ENCODE measurements around the gene KBTBD2. TPM values are rescaled to one million over a fixed set of nuclear protein-coding genes. Genes with fewer than 3 reads are reported as not detected.
"Not testable (repeated sequence)": the region's sequence is repeated elsewhere in the genome, so short reads cannot be mapped to it uniquely, and the experiment has no call there.

KBTBD2 gene
- total RNA-seq, 1 experiment from 2014 or later, result 29.6 TPM

DNA sequence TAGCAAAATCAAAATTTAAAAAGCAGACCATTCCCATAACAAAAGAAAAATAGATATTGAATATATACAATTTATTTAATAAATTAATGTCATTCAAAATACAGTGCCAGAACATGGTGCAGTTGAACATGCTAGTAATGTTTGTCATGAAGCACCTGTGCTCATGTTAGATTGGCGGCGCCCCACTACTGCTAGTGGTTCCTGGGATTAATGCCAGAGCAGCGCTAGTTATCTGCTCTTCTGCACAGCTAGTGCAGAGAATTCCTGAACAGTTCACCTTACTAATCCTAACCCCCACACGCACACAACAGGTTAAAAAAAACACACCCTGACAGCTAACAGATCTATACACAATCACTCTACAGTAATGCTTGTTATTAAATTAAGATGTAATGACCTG lies 23.4 kb downstream of the KBTBD2 start:
- in situ Hi-C loops (cut with HindIII; ENCODE audit: low pct_unique_long_range_greater_than_20kb, low sequenced_read_pairs), result no loop called here
- DNase-seq (ENCODE audit: low read depth), result no peak

- in situ Hi-C loops (cut with HindIII; ENCODE audit: low pct_unique_long_range_greater_than_20kb, low sequenced_read_pairs), result no loop called here
- DNase-seq (ENCODE audit: low read depth), result no peak
Measured at GRCh38 chr7:32865448-32866030, 26.0 kb downstream of the KBTBD2 start.

DNA sequence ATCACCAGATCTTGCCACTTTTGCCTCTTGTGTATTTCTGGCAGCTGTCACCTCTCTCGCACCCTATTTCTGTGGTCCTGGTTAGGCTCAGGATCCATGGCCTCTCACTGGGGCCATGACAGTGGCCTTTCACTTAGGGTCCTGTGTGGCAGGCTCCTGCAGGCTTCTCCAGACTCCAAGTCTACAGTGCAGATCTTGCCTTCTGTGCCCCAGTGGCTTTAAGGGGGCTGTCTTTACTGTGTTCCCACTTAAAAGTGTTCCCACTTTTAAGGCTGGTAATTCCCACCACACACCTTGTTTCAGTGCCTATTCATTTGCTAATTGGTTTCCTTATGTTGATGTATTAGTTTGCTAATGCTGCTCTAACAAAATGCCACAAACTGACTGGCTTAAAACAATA lies 27.7 kb downstream of the KBTBD2 start:
- in situ Hi-C loops (cut with HindIII; ENCODE audit: low pct_unique_long_range_greater_than_20kb, low sequenced_read_pairs), result not testable (repeated sequence)

GRCh38 chr7:32860090-32860489 lies 31.5 kb downstream of the KBTBD2 start:
- DNase-seq (ENCODE audit: low read depth), result no peak
- in situ Hi-C loops (cut with HindIII; ENCODE audit: low pct_unique_long_range_greater_than_20kb, low sequenced_read_pairs), result no loop called here

More for the DNA sequence above, 27.7 kb downstream of the KBTBD2 start:
- not testable (repeated sequence) for DNase-seq (ENCODE audit: low read depth)

- DNase-seq (ENCODE audit: low read depth), result no peak
- in situ Hi-C loops (cut with HindIII; ENCODE audit: low pct_unique_long_range_greater_than_20kb, low sequenced_read_pairs), result no loop called here
Measured at GRCh38 chr7:32858648-32859047, 32.9 kb downstream of the KBTBD2 start.

DNA sequence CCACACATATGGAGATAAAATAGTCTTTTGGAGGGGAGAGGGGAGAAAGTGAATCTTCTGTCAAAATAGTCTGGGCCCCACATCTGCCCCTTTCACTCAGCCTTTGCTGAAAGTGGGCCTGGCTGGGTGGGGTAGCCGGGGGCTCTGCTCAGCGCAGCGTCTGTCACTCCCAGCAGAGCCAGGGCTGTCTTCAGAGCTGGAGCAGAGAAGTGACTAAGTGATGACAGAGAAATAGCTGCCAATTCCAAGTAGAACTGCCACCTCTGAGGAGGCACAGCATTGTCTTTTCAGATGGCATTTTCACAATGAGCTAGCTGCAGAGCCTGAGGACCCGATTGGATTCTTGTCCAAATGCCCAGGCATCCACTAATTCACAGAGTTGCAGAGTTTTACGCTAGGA lies 34.5 kb downstream of the KBTBD2 start:
- in situ Hi-C loops (cut with HindIII; ENCODE audit: low pct_unique_long_range_greater_than_20kb, low sequenced_read_pairs); DNase-seq (ENCODE audit: low read depth): not testable (repeated sequence)

GRCh38 chr7:32855837-32856775 lies 35.5 kb downstream of the KBTBD2 start:
- in situ Hi-C loops (cut with HindIII; ENCODE audit: low pct_unique_long_range_greater_than_20kb, low sequenced_read_pairs); DNase-seq (ENCODE audit: low read depth): not testable (repeated sequence)

DNA sequence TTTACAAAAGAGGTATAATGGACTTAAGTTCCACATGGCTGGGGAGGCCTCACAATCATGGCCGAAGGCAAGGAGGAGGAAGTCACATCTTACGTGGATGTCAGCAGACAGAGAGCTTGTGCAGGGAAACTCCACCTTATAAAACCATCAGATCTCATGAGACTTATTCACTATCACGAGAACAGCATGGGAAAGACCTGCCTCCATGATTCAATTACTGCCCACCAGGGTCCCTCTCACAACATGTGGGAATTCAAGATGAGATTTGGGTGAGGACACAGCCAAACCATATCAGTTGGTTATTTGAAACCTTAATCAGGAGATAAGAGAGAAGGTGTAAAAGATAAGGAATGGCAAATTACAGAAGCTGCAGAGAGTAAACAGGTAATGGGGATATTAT lies 40.9 kb downstream of the KBTBD2 start:
- DNase-seq (ENCODE audit: low read depth); in situ Hi-C loops (cut with HindIII; ENCODE audit: low pct_unique_long_range_greater_than_20kb, low sequenced_read_pairs): not testable (repeated sequence)

- DNase-seq (ENCODE audit: low read depth); in situ Hi-C loops (cut with HindIII; ENCODE audit: low pct_unique_long_range_greater_than_20kb, low sequenced_read_pairs): not testable (repeated sequence)
Measured at GRCh38 chr7:32848655-32849054, 42.9 kb downstream of the KBTBD2 start.

DNA sequence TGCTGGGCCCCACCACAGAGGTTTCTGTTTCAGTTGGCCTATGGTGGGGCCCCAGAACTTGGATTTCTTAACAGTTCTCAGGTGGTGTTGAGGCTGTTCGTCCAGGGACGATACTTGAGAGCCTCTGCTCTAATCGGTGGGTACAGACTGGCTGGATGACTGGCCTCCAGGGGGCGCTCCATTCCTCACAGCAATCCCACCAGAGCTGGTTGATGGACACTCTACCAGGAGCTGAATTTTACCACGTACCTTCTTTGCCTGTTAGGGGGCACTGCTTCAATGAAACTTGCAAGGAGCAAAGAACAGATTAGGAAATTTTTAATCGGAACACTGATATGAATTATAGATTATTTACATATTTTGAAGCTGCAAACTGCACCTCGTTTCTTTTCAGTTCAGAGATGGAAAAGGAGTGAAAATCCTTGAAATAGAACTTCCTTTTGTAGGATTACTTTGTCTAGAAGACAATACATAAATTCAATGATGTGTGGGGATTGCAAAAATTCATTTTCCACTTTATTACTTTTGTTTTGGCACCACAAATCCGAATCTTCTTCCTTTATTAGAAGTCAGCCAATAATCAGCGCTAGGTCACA lies 44.8 kb downstream of the KBTBD2 start:
- DNase-seq (ENCODE audit: low read depth), result peak; percentile 62
- in situ Hi-C loops (cut with HindIII; ENCODE audit: low pct_unique_long_range_greater_than_20kb, low sequenced_read_pairs), result no loop called here

DNA sequence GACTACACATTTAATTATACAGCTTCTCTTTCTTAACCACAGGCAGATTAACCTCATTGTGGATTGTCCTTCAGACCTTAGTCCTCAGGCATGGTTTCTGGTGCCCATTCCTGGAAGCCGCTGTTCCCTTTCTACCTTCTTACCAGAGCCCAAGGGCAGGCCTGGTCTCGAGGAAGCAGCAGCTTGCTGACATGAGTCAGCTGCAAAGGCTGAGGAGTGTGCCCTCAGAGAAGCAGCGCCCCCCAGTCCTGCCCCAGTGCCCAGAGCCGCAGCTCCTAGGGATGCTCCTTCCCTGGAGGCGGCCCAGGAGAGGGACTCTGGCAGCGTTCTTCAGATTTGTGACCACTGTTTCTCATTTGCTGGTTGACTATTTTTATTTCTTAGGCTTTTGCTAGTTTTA lies 46.8 kb downstream of the KBTBD2 start:
- DNase-seq (ENCODE audit: low read depth); in situ Hi-C loops (cut with HindIII; ENCODE audit: low pct_unique_long_range_greater_than_20kb, low sequenced_read_pairs): not testable (repeated sequence)

DNA sequence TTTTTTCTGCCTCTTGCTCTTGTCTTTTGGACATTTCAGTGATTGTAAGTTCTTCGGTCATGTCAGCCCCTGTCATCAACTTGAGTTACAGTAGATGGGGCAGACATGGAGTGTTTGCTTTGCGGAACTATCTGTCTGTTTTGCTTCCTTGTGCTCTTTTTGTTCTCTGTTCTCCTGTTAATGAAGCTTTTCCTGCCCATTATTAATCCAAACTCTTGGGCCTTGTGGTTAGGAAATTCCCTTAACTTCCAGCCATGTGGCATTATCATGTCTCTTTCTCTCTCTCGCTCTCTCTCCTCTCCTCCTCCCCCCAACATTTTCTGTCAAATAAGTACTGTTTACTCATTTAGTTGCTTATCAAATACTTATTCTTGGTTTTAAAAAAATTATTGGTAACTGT lies 47.8 kb downstream of the KBTBD2 start:
- in situ Hi-C loops (cut with HindIII; ENCODE audit: low pct_unique_long_range_greater_than_20kb, low sequenced_read_pairs), result not testable (repeated sequence)

DNA sequence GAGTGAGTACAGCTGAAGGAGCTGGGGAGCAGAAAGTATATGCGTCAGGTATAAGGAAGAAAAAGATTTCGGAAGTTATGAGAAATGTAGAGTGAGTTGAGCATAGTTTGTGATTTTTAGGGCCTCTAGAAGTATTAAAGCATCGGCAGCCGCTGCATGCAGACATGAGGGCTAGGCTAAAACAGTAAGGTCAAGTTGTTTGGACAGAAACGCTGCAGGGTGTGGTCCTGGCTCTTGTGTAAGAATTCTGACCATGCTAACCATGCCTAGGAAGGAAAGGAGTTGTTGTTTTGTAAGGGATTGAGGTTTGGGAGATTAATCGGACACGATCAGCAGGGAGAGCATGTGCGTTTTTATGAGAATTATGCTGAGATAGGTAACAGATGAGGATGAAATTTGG lies 51.7 kb downstream of the KBTBD2 start:
- in situ Hi-C loops (cut with HindIII; ENCODE audit: low pct_unique_long_range_greater_than_20kb, low sequenced_read_pairs); DNase-seq (ENCODE audit: low read depth): not testable (repeated sequence)

More for the DNA sequence above, 47.8 kb downstream of the KBTBD2 start:
- DNase-seq (ENCODE audit: low read depth), result not testable (repeated sequence)

DNA sequence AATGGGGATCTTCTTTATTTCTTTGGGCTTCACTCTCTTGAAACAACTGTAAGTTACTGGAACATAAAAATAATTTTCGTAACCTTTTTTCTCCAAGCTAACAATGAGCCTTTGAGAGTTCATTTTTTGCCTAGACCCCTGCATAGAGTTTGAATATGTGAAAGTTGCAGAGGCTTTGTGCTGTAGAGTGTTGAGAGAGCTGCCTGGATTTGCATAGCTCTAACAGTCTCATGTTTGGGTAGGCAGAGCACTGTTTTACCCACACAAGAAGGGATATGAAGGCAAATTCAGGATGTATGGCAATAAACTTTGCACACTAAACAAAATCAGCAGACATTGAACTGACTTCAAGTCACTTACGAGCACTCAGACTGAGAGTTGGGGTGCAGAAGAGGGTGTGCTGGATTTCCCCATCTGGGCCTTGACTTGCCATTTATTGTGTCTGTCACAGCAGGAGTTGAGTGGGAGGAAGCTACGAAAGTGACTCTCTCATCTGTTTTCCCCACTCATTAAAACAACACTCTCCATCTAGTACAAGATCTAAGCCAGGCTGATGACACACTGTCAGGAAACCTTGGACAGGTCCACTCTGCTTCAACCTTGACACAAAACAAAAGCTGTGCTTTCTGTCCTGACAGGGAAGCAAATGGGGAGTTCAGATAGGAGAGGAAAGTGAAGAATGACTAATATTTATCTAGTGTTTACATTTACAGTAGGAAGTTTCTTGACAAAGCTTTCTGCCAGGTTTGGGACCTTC lies 62.4 kb downstream of the KBTBD2 start:
- DNase-seq (ENCODE audit: low read depth); in situ Hi-C loops (cut with HindIII; ENCODE audit: low pct_unique_long_range_greater_than_20kb, low sequenced_read_pairs): not testable (repeated sequence)

Other genes starting within 250 kb of the KBTBD2 start
- 298 and 315 TPM in 2 replicates for gene FKBP9, start 65.7 kb upstream of the KBTBD2 start, total RNA-seq (2014; rRNA removed; shearing (Covaris generic); ENCODE audit: low replicate concordance)
- gene NT5C3A, start 171.0 kb upstream of the KBTBD2 start, total RNA-seq (2014; rRNA removed; shearing (Covaris generic); ENCODE audit: low replicate concordance), result 36.6 and 128 TPM in 2 replicates
- 11.0 and 39.8 TPM in 2 replicates for gene RP9, start 217.6 kb upstream of the KBTBD2 start, total RNA-seq (2014; rRNA removed; shearing (Covaris generic); ENCODE audit: low replicate concordance)
- 13.4 and 14.3 TPM in 2 replicates for gene BBS9, start 237.8 kb upstream of the KBTBD2 start, total RNA-seq (2014; rRNA removed; shearing (Covaris generic); ENCODE audit: low replicate concordance)

Data from Caki2 (cell line).